Adrenal gland (tissue), 12 donors: Measurements from ENCODE around the gene CFAP73. TPM values are rescaled to one million over a fixed set of nuclear protein-coding genes. Genes with fewer than 3 reads are reported as not detected.

Experiments
- DNase-seq, 7 donors: peaks; one replicate each; pipeline ENCODE4 v3.0.0-alpha.2; 2019 to 2020
- H3K27ac ChIP-seq, 5 donors: fragments of 200-600 bp; sonication (generic) in 4 of 5; 1 replicate in 3 of 5; 2 replicates in 2 of 5; pipeline versions ENCODE4 v1.5.1 to v1.8.0; 2016 to 2020; ENCODE audit warnings: mild to moderate bottlenecking in 1 of 5
- H3K27me3 ChIP-seq: fragments of 200-600 bp; 2 replicates; pipeline ENCODE4 v1.8.0; 2021
- H3K36me3 ChIP-seq, 2 donors: fragments of 200-600 bp; replicated peaks in 1 of 2; 1 replicate in 1 of 2; 2 replicates in 1 of 2; pipeline versions ENCODE4 v1.5.1 to v1.8.0; 2018 to 2022
- H3K4me1 ChIP-seq, 2 donors: fragments of 200-600 bp; replicated peaks in 1 of 2; 1 replicate in 1 of 2; 2 replicates in 1 of 2; pipeline versions ENCODE4 v1.5.1 to v1.8.0; 2018 to 2021
- H3K4me3 ChIP-seq, 4 donors: fragments of 200-600 bp; sonication (generic) in 3 of 4; one replicate each; pipeline ENCODE4 v1.5.1; 2016 to 2018
- H3K9me3 ChIP-seq, 3 donors: fragments of 200-600 bp; sonication (generic) in 1 of 3; replicated peaks in 1 of 3; 1 replicate in 2 of 3; 2 replicates in 1 of 3; pipeline versions ENCODE4 v1.5.1 to v1.8.0; 2016 to 2021
- CTCF ChIP-seq, 6 experiments: fragments of 450-650 bp in 4 of 6; fragments of 200-600 bp in 2 of 6; sonication (generic) in 1 of 6; IDR thresholded peaks; 1 replicate in 5 of 6; 2 replicates in 1 of 6; pipeline versions ENCODE4 v1.5.1 to v1.8.0; 2016 to 2021; ENCODE audit warnings: antibody characterized with exemption in 6 of 6, mild to moderate bottlenecking in 2 of 6, moderate library complexity in 1 of 6
- POLR2A ChIP-seq, 2 donors: fragments of 450-650 bp; IDR thresholded peaks; one replicate each; pipeline ENCODE4 v1.6.1; 2017; ENCODE audit warnings: antibody characterized with exemption in 2 of 2, mild to moderate bottlenecking in 2 of 2, moderate library complexity in 1 of 2
- WGBS, 4 donors: extraction: QIAGEN DNeasy Blood & Tissue Kit in 2 of 4; methylation state at CpG; one replicate each; pipeline versions ENCODE4 v1.1.5 to v1.1.7; 2013 to 2017; 5-methylcytosine and 5-hydroxymethylcytosine counted together
- intact Hi-C, 2 donors: fragments of 100-400 bp; cut with DNase I; formaldehyde crosslinking; loops; one replicate each; pipeline versions ENCODE4 v1.14.1 to v1.15.0; 2022 to 2023
- polyA plus RNA-seq, 3 donors: library from polyadenylated mRNA; stranded (reverse); fragments of 200-250 nt in 2 of 3; fragments of 350-450 nt in 1 of 3; fragmentation: Illumina TruSeq in 1 of 3; extraction: RNeasy Lipid Tissue Mini Kit (QIAGEN cat#74804) in 1 of 3; gene quantifications; one replicate each; pipeline ENCODE4 v1.2.3, GENCODE V29; 2013 to 2014
- total RNA-seq, 9 donors: library from RNA; depleted of rRNA in 4 of 9; stranded (reverse); fragments of >200 nt in 4 of 9; fragments of 120-200 nt in 1 of 9; fragmentation: NEBNext Ultra II Directional in 1 of 9; extraction: Animal tissue kit (Norgen Biotek cat#: 25700) in 1 of 9; gene quantifications; one replicate each; pipeline versions ENCODE4 v1.1.0 to v1.2.4, GENCODE V29; 2013 to 2023
- donor health status: healthy with polysubstance abuse.
- donor health status: Bipolar disorder and iron deficiency.
- donor health status: DM: yes; HTN: yes; CAD: no.
- donor health status: DM: no; HTN: no; CAD: no.
- donor health status: DM: no; HTN: no; CAD: no.
- donor health status: DM: yes; HTN: yes; CAD: no.

CFAP73 gene
- total and polyA plus RNA-seq, 12 donors = 0.14 to 0.57 (median 0.24) TPM; not detected in 7

GRCh38 chr12:113133666-113134065, 15.9 kb upstream of the CFAP73 start:
- Histone ChIP-seq H3K4me3 (peak overlapping the region in 1 of 4 donors; percentile 59), H3K4me1 (peaks cover 0 to 22% of the 10 kb centered on the region in 2 donors), H3K27ac (peak overlapping the region in 3 of 5 donors; percentile 51 to 88 (median 68)), H3K27me3 (no peaks in the 10 kb centered on the region), H3K9me3 (no peaks in the 10 kb centered on the region), H3K36me3 (no peaks in the 10 kb centered on the region)
- intact Hi-C loops = no loop called here
- DNase-seq = peak in 1 of 7 donors; percentile 31
- TF ChIP-seq POLR2A (IDR thresholded peaks at IDR 0.05) = no peak
- no peak for TF ChIP-seq CTCF (IDR thresholded peaks at IDR 0.05)
- 33 to 56% (median 54%) methylated on average over 1 to 3 of the region's 3 CpGs; no CpG with 5 or more reads in 1 of the 4 donors for WGBS, 4 donors

GRCh38 chr12:113134071-113134470, 15.5 kb upstream of the CFAP73 start:
- Histone ChIP-seq H3K9me3 (no peaks in the 10 kb centered on the region), H3K4me3 (peak overlapping the region in 1 of 4 donors; percentile 59), H3K36me3 (no peaks in the 10 kb centered on the region), H3K27me3 (no peaks in the 10 kb centered on the region), H3K4me1 (peaks cover 0 to 22% of the 10 kb centered on the region in 2 donors), H3K27ac (peak overlapping the region in 3 of 5 donors; percentile 51 to 88 (median 68))
- intact Hi-C loops = no loop called here
- WGBS, 4 donors = 17 to 64% (median 58%) methylated on average over 1 to 2 of the region's 2 CpGs
- TF ChIP-seq POLR2A (IDR thresholded peaks at IDR 0.05) (no peak), CTCF (IDR thresholded peaks at IDR 0.05) (no peak)
- DNase-seq = no peak

- DNase-seq = no peak
- Histone ChIP-seq H3K4me1 (peaks cover 0 to 22% of the 10 kb centered on the region in 2 donors), H3K27ac (peak overlapping the region in 3 of 5 donors; percentile 8 to 88 (median 68)), H3K4me3 (peak overlapping the region in 2 of 4 donors; percentile 22 to 59), H3K27me3 (no peaks in the 10 kb centered on the region), H3K9me3 (no peaks in the 10 kb centered on the region), H3K36me3 (no peaks in the 10 kb centered on the region)
- TF ChIP-seq POLR2A (IDR thresholded peaks at IDR 0.05) (no peak), CTCF (IDR thresholded peaks at IDR 0.05) (no peak)
- intact Hi-C loops = no loop called here
- WGBS, 4 donors = 30 to 65% (median 40%) methylated on average over 2 to 6 of the region's 6 CpGs
Measured at GRCh38 chr12:113134521-113134951, 15.0 kb upstream of the CFAP73 start.

GRCh38 chr12:113135178-113136127, 14.1 kb upstream of the CFAP73 start, which contains the start of gene RASAL1:
RASAL1 (minus strand) TSS chr12:113135761; CDS start chr12:113135462, 299 bp downstream.
- H3K4me3 ChIP-seq = peak within 1 kb of the TSS in 2 of 4 donors; percentile 22 to 59
- peak within 1 kb of the TSS in 4 of 5 donors; percentile 8 to 88 (median 64) for H3K27ac ChIP-seq
- H3K4me1 ChIP-seq = peaks cover 0 to 22% of the 10 kb centered on the region in 2 donors
- DNase-seq = peak; percentile 72 to 89 (median 83)
- intact Hi-C loops = no loop called here
- H3K9me3 ChIP-seq = no peaks in the 10 kb centered on the region
- 3 to 4% (median 3%) methylated on average over 14 to 68 of the region's 68 CpGs for WGBS, 4 donors
- TF ChIP-seq CTCF (IDR thresholded peaks at IDR 0.05) (peak in 5 of 6 experiments; percentile 34 to 55 (median 45)), POLR2A (IDR thresholded peaks at IDR 0.05) (no peak)
- no peaks in the 10 kb centered on the region for H3K36me3 ChIP-seq
- no peaks in the 10 kb centered on the region for H3K27me3 ChIP-seq
